Smooth muscle cell (in vitro differentiated cells): ENCODE results near the gene NISCH. TPM values are rescaled to one million over a fixed set of nuclear protein-coding genes. Genes with fewer than 3 reads are reported as not detected.
A peak's percentile ranks its signal among the peaks of the same experiment; 100 is the strongest.

Experiments used
- DNase-seq: peaks from one replicate; lab custom pipeline; 2025; ENCODE audit not compliant: unreplicated experiment; lab: John Stamatoyannopoulos, UW
- H2AFZ ChIP-seq: fragments of 200-600 bp; sonication (generic); 2 replicates; pipeline ENCODE4 v1.6.0; 2016; ENCODE audit warnings: antibody characterized with exemption, low read depth, mild to moderate bottlenecking
- H3F3A ChIP-seq: fragments of 200-600 bp; sonication (generic); 2 replicates; pipeline ENCODE4 v1.6.0; 2017; ENCODE audit warnings: antibody characterized with exemption, low read depth
- H3K27ac ChIP-seq: fragments of 200-600 bp; sonication (generic); 2 replicates; pipeline ENCODE4 v1.5.1; 2016; ENCODE audit warnings: low read depth, mild to moderate bottlenecking
- H3K27me3 ChIP-seq: fragments of 200-600 bp; sonication (generic); 2 replicates; pipeline ENCODE4 v1.6.1; 2016; ENCODE audit warnings: low read depth, mild to moderate bottlenecking
- H3K36me3 ChIP-seq: fragments of 200-600 bp; sonication (generic); 2 replicates; pipeline ENCODE4 v1.5.1; 2016; ENCODE audit warnings: low read depth
- H3K4me1 ChIP-seq: fragments of 200-600 bp; sonication (generic); 2 replicates; pipeline ENCODE4 v1.5.1; 2016; ENCODE audit warnings: low read depth
- H3K4me2 ChIP-seq: fragments of 200-600 bp; sonication (generic); 2 replicates; pipeline ENCODE4 v1.6.0; 2016; ENCODE audit warnings: mild to moderate bottlenecking
- H3K4me3 ChIP-seq: fragments of 200-600 bp; sonication (generic); 2 replicates; pipeline ENCODE4 v1.5.1; 2016; ENCODE audit warnings: mild to moderate bottlenecking
- H3K79me2 ChIP-seq: fragments of 200-600 bp; sonication (generic); 2 replicates; pipeline ENCODE4 v1.6.0; 2016; ENCODE audit warnings: low read depth, mild to moderate bottlenecking
- H3K9ac ChIP-seq: fragments of 200-600 bp; sonication (generic); 2 replicates; pipeline ENCODE4 v1.6.0; 2016; ENCODE audit warnings: low read depth
- H3K9me3 ChIP-seq: fragments of 200-600 bp; sonication (generic); replicated peaks from 2 replicates; pipeline ENCODE4 v1.5.1; 2016; ENCODE audit warnings: low read depth
- H4K20me1 ChIP-seq: fragments of 200-600 bp; sonication (generic); 2 replicates; pipeline ENCODE4 v1.6.0; 2016; ENCODE audit warnings: low read depth
- CTCF ChIP-seq: fragments of 200-600 bp; sonication (generic); IDR thresholded peaks from 2 replicates; pipeline ENCODE4 v1.5.1; 2017; ENCODE audit warnings: borderline replicate concordance, mild to moderate bottlenecking, antibody characterized with exemption; ENCODE audit not compliant: insufficient read depth, poor library complexity, severe bottlenecking
- WGBS: methylation state at CpG from one replicate; pipeline ENCODE4 v1.1.7; 2016; ENCODE audit warnings: low lambda C conversion rate; 5-methylcytosine and 5-hydroxymethylcytosine counted together
- polyA plus RNA-seq: library from polyadenylated mRNA; unstranded; fragments of >200 nt; fragmentation: Nextera tagmentation; extraction: Ambion mirVana; gene quantifications from 2 replicates; pipeline ENCODE4 v1.2.1, GENCODE V29; 2016
- total RNA-seq: library from RNA; depleted of rRNA; stranded (reverse); fragments of >200 nt; gene quantifications from 2 replicates; pipeline ENCODE4 v1.2.3, GENCODE V29; 2014

NISCH gene
- total and polyA plus RNA-seq, 2 experiments from 2014 or later = 47.3 to 55.2 TPM

- WGBS = 89% methylated on average over 10 of the region's 10 CpGs
- Histone ChIP-seq H2AFZ (no peak overlapping the region), H3F3A (no peaks in the 10 kb centered on the region)
These were observed 49.6 kb downstream of the NISCH start for GRCh38 chr3:52504977-52505376.

GRCh38 chr3:52506266-52506966 lies 51.0 kb downstream of the NISCH start:
- Histone ChIP-seq H3K79me2 (no peaks in the 10 kb centered on the region), H3K9ac (no peak overlapping the region), H3K9me3 (no peaks in the 10 kb centered on the region), H4K20me1 (peaks cover 3% of the 10 kb centered on the region), H3K4me3 (no peak overlapping the region), H3K4me2 (no peak overlapping the region), H3K27ac (no peak overlapping the region), H3K36me3 (no peaks in the 10 kb centered on the region), H3K4me1 (no peaks in the 10 kb centered on the region), H3K27me3 (no peaks in the 10 kb centered on the region), H2AFZ (no peak overlapping the region), H3F3A (no peaks in the 10 kb centered on the region)
- no peak for TF ChIP-seq CTCF
- 94% methylated on average over 24 of the region's 27 CpGs for WGBS
- no peak for DNase-seq

More at GRCh38 chr3:52504977-52505376, 49.6 kb downstream of the NISCH start:
- no peak for TF ChIP-seq CTCF
- H3K27ac ChIP-seq = no peak overlapping the region
- no peak overlapping the region for H3K4me3 ChIP-seq
- H3K9me3 ChIP-seq = no peaks in the 10 kb centered on the region
- H3K36me3 ChIP-seq = no peaks in the 10 kb centered on the region
- DNase-seq = no peak
- H3K27me3 ChIP-seq = no peaks in the 10 kb centered on the region
- H4K20me1 ChIP-seq = peaks cover 3% of the 10 kb centered on the region
- no peak overlapping the region for H3K4me2 ChIP-seq
- no peak overlapping the region for H3K9ac ChIP-seq
- no peaks in the 10 kb centered on the region for H3K4me1 ChIP-seq
- H3K79me2 ChIP-seq = no peaks in the 10 kb centered on the region

GRCh38 chr3:52507359-52507758 lies 52.0 kb downstream of the NISCH start:
- peak; percentile 20 for DNase-seq
- H3K27ac ChIP-seq = no peak overlapping the region

More at GRCh38 chr3:52507359-52507758, 52.0 kb downstream of the NISCH start:
- TF ChIP-seq CTCF = no peak
- Histone ChIP-seq H2AFZ (no peak overlapping the region), H3K27me3 (peaks cover 6% of the 10 kb centered on the region), H3K4me1 (no peaks in the 10 kb centered on the region), H3K79me2 (no peaks in the 10 kb centered on the region), H3K9ac (no peak overlapping the region), H4K20me1 (peaks cover 3% of the 10 kb centered on the region), H3K4me2 (no peak overlapping the region), H3F3A (no peaks in the 10 kb centered on the region), H3K4me3 (no peak overlapping the region), H3K9me3 (no peaks in the 10 kb centered on the region), H3K36me3 (no peaks in the 10 kb centered on the region)
- 19% methylated on average over 5 of the region's 5 CpGs for WGBS
